ENCODE results near the gene MTFR1L.

Gene MTFR1L

GRCh38 chr1:25864434-25864833 lies 44.7 kb downstream of the MTFR1L start:
- DNase-seq: no peak

DNA sequence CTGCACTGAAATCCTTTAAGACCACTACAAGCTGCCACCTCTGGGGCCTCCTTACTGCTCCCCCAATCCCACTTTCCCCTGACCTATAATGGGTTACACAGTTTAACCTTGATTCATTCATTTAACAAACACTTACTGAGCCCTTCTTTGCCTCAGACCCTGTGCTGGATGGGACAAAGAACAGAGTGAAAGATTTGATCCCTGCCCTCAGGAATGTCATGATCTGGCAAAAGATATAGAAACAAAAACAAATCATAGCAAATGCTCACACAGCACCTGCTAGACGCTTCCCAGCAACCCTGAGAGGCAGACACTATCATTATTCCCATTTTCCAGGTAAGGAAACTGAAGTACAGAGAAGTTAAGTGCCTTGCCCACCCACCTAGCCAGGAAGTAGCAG lies 46.5 kb downstream of the MTFR1L start:
- no peak for DNase-seq

DNA sequence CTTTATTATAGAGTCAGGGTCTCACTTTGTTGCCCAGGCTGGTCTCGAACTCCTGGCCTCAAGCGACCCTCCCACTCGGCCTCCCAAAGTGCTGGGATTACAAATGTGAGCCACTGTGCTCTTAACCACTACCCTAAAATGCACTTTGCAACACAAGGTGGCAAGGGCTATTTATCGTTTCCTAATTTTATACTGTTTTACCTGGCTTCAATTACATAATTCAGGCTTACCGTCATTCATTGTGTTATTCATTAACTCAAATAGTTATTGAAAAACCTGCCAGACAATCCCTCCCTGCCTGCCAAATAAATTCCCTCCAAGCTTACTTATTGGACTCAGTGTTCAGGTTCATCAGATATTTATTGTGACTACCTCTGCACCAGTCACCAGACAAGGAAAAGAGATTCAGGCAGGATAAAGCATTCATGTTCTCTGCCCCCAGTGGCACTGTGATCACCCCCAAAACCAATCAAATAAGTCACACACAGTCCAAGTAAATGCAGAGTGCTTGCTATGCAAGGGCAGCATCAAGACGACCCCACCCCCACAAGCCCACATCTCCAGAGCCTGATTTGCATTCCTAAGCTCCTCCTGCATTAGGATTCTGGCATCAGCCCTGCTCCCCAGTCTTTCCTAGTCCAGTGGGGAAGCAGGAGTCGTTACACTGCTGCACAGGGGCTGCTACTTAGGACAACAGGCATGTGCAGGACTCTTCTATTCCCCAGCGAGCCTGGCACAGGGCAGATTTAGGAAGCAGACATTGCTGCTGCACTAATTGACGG lies 47.6 kb downstream of the MTFR1L start:
- no peak for DNase-seq

DNA sequence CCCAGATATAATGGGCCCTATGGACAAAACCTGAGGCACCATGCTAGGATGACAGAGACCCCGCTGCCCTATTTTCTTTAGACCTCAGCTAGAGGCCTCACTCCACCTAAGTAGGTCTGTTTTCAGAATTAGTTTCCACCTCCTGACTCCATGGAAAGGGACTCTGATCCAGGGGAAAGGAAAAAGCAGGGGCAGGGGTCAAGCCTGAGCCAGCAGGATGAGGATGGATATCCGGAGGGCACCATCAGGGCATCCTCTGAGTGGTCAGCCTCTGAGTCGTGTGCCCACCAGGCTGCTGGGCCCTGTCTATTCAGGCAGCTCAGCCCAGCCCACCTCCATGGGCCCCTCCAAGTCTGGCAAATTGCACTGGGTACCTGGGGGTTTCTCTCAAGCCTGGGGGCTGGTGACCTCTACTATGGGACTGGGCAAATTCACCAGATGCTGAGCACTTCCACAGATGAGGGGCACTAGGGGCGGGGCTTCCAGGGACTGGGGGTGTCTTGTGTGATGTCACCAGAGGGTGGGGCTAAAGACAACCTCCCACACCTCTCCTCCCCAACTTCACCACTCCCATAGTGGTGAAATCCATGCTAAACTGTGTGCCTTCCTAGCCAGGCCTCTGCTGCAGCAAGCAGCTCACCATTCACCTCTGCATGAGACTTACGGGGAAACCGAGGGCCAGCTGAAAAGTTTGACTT lies 50.3 kb downstream of the MTFR1L start:
- no peak for DNase-seq

- no peak for DNase-seq
These were observed 50.9 kb downstream of the MTFR1L start for GRCh38 chr1:25870614-25871013.

- DNase-seq: no peak
These were observed 51.4 kb downstream of the MTFR1L start for GRCh38 chr1:25871086-25871703.

DNA sequence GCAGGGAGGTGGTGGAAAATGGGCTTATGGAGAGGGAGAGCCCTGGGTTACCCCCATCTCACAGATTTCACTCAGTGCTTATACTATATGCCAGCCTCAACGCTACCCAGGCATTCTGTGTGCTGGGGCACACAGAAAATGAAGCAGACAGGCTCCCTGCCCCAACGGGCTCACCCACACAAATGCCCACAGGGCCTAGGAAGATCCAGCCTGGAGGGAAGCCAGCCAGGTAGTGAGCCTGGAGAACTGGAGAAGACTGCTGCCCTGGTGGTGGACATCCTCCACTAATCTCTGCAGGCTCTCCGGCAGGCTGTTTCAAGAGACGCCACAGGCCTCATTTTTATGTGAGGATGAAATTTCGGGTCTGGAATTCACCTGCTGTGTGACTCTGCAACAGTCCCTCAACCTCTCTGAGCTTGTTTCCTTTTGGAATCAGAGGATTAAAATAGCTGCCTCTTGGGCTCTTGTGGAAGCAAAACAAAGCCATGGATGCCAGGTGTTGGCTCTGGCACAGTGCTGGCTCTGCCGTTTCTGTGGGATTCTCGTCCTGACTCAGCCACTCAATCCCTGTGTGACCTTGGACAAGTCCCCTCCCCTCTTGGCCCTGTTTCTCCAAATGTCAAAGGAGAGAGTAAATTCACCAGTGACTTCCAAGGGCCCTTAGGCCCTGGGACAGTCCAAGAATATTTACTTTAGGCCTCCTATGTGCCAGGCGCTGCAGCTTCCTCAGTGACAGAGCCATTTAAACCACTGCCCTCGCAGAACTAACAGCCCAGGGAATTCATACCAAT lies 52.1 kb downstream of the MTFR1L start:
- no peak for DNase-seq

DNA sequence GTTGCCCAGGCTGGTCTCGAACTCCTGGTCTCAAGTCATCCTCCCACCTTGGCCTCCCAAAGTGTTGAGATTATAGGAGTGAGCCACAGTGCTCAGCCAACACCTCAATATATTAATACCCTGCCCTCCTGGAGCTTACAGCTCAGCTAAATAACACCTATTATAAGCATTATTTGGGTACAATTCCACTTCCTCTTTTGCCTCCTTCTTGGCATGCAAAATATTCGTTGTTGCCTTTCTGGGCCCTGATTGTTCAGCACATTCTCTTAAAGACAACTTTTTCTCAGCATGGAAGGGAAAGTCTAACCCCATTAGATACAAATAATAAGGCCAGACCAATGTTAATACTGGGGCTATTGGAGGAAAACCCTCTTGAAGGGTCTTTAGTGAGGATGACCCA lies 53.0 kb downstream of the MTFR1L start:
- DNase-seq: no peak

- no peak for DNase-seq
These were observed 53.4 kb downstream of the MTFR1L start for GRCh38 chr1:25873120-25873519.

GRCh38 chr1:25874209-25874608 lies 54.5 kb downstream of the MTFR1L start:
- DNase-seq: no peak

DNA sequence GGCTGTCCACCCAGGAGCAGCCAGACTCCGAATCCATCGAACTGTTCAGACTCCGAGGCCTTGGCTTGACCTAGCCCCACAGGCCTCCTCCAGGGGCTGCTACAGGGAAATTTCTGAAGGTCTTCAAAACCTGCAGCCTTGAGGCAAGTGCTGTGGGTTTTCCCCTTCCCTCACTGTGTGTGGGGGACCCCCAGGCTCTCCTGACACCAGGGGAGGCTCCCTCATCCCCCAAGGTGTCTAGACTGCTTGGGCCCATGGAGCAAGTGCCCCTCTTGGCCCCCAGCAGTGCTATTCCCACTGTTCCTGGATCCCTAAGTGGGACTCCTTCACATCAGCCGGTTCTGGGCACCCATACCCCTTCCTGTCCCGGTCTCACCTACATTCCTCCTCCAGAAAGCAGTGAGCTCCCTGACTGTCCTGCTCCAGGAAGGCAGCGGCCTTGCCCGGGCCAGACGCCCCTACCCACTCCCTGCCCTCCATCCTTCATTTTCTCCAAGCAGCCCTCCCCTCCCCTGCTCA lies 54.9 kb downstream of the MTFR1L start:
- DNase-seq: no peak

- DNase-seq: no peak
These were observed 55.6 kb downstream of the MTFR1L start, which contains the start of gene PAQR7 for GRCh38 chr1:25875154-25875855. TSS of gene PAQR7 (minus strand) at chr1:25875708. CDS start at chr1:25863839, 11,869 bp downstream.

- no peak for DNase-seq
These were observed 56.3 kb downstream of the MTFR1L start for GRCh38 chr1:25875856-25876692.

GRCh38 chr1:25876693-25877077 lies 56.9 kb downstream of the MTFR1L start:
- no peak for DNase-seq

GRCh38 chr1:25877155-25877554 lies 57.4 kb downstream of the MTFR1L start:
- DNase-seq: no peak

DNA sequence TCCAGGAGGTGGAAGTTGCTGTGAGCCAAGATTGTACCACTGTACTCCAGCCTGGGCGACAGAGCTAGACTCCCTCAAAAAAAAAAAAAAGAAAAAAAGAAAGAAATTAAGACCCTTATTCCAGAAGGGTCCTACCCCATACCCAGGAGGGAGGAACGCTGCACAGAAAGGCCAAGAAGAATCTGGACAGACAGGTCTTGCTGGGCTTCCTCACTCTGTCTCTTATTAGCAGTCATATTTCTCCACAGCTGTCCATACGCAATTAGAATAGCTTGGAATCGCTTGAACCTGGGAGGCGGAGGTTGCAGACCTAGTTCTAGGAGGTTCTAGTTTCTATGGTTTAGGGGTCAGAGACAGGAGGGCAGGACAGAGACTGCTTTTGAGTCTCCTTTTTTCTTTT lies 58.9 kb downstream of the MTFR1L start:
- DNase-seq: no peak

DNA sequence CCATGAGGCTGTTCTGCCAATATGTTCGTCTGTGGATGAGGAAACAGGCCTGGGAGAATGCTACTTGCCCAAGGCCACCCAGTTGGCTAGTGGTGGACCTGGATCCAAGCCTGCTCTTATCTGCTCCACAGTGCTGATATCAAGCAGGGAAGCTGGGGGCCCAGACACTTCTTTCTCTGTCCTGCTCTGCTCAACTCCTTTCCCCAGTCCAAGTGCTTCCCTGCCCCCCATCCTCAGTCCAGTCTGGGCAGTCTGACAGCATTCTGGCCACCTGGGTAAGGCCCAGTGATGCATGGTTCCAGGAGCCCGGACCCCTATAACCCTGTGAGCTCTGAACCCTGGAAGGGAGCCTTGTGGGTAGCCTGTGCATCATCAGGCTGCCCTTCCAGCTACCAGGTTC lies 59.9 kb downstream of the MTFR1L start:
- DNase-seq: no peak

GRCh38 chr1:25880518-25880917 lies 60.8 kb downstream of the MTFR1L start:
- no peak for DNase-seq

DNA sequence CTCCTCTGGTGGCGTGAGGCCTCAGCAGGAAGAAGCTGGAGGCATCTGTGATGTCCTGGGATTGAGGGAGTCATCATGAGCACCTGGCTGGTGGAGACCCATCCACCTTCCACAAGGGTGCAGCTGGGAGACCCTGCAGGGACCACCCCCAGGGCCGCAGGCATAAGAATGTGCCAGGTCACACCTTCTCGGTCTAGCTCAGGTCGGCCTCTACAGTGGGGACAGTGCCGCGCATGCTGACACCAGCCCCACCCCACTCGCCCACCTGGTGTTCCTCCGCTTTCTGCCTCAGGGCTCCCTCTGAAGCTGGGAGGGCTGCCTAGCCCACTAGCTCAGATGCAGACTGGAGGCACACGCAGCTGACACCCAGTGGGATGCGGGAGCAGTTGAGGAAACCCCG lies 61.5 kb downstream of the MTFR1L start:
- DNase-seq: no peak
